CD4-positive, alpha-beta T cell treated with Interleukin-1 beta for 1 hour (primary cell): Measurements from ENCODE around the gene CLIP1.
"Not testable (repeated sequence)": the region's sequence is repeated elsewhere in the genome, so short reads cannot be mapped to it uniquely, and the experiment has no call there.

ENCODE experiments used
- DNase-seq, 2 donors: peaks; one replicate each; pipeline ENCODE4 v3.0.0-alpha.2; 2020 to 2022

CLIP1 gene

DNA sequence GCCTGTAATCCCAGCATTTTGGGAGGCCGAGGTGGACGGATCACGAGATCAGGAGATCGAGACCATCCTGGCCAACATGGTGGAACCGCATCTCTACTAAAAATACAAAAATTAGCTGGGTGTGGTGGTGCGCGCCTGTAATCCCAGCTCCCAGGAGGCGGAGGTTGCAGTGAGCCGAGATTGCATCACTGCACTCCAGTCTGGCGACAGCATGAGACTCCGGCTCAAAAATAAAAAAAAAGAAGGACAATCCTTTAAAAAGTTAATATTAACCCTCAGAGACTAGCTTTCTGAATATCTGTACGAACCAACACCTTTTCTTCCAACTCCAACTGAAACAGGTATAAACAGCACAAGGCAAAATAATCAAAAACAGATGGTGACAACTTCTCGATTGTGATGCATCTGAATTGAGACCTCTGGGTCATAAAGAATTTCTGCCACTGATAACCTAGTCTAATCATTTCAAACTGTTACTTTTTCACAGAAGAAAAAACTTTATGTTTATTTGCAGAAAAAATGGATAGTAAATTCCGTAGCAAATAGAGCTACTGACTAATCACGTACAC is 27.8 kb downstream of the CLIP1 start:
- DNase-seq, result no peak

DNA sequence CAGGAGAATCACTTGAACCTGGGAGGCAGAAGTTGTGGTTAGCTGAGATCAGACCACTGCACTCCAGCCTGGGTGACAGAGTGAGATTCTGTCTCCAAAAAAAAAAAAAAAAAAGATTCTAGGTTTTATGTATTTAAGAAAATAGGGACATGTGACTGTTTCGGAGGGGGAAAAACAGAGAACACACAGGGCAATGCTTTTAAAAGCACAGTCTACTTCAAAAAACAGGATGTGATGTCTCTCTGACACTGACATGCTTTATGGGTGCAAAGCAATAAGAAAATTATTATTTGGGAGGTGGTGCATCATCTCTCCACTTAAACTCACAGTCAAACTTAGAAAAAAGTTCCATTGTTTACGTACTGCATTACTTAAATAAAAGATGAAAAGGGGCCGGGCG is 28.7 kb downstream of the CLIP1 start:
- peak; percentile 18 to 42 for DNase-seq

DNA sequence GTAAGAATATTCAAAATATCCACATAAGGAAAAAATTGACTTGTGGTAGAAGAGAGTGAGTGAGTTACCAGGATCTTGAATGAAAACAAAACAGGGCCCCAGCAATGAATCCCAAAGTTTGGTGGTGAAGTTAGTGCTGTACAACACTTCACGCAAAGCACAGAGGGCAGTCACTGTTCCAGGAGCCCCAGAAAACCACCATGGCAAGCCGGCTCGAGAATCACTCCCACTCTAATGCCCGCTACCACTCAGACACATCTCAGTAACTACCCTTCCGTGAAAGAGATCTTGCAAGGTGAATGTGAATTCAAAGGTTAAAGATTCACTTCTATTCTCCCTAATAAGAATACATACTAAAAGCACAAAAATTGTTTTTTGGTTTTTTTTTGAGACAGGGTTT is 30.1 kb downstream of the CLIP1 start:
- DNase-seq, result no peak

- no peak for DNase-seq
These were observed 32.8 kb downstream of the CLIP1 start for GRCh38 chr12:122389677-122390076.

- DNase-seq, result no peak
These were observed 34.6 kb downstream of the CLIP1 start for GRCh38 chr12:122387887-122388286.

GRCh38 chr12:122385171-122386016 is 37.1 kb downstream of the CLIP1 start:
- no peak for DNase-seq

DNA sequence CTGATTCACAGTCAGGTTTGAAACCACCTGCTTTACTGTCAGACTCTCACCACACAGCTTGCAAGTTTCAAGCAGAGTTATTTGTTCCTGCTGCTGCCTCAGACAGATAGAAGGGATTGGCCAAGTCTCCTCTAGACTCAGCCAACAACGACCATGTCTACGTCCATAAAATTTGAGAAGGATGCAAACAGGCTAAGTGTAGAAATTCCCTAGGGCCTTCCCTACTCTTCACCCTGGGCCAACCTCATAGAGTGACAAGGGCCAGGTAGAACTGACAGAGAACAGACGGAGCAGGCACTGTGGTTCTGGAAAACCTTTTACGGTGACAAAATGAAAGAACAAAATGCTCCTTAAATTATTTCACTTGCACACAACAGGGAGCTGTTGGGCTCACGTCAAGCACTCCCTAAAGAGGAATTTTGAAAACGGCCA is 39.5 kb downstream of the CLIP1 start:
- DNase-seq, result no peak

DNA sequence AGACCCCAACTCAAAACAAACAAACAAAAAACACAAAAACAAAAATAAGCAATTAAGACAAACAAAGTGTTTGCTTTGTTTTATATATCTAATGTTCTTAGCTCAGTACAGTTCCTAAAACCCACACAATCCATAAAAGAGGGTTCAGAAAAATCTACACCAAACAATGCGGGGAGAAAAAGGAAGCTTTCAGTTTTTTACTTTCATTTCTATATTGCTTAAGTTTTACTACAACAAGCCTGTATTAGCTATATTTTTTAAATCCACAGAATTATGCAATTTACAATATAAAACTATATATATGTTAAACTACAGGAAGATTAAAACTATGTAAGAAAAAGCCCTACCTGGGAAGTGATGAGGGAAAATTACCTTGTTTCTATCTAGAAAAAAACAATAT is 41.4 kb downstream of the CLIP1 start:
- no peak for DNase-seq

DNA sequence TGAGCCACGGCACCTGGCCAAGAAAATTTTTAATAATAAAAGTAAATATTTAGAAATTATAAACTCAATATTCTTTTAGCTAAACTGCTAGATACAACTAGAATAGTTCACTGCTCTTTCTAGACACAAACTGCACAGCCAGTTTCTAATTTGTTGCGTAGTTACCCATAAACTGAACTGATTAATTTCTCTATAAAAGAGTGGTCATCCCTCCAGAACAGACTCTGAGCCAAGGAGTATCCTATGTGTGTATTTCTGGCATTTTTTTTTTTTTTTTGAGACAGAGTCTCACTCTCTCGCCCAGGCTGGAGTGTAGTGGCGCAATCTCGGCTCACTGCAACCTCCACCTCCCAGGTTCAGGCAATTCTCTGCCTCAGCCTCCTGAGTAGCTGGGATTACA is 45.7 kb downstream of the CLIP1 start:
- DNase-seq, result not testable (repeated sequence)

- no peak for DNase-seq
These were observed 47.8 kb downstream of the CLIP1 start for GRCh38 chr12:122374707-122375106.

- DNase-seq, result no peak
These were observed 50.9 kb downstream of the CLIP1 start for GRCh38 chr12:122371475-122372045.

GRCh38 chr12:122368361-122369073 is 54.0 kb downstream of the CLIP1 start:
- DNase-seq, result no peak

DNA sequence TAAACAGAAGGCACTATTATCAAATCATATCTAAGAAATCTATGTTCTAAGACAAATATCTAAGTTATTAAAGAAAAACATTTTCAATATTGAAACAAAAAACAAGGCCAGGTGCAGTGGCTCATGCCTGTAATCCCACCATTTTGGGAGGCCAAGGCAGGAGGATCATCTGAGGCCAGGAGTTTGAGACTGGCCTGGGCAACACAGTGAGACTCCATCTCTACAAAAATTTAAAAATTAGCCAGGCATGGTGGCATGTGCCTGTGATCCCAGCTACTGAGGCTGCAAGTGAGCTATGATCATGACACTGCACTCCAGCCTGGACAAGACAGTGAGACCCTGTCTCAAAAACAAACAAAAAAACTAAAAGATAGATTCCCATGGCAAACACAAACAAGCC is 54.8 kb downstream of the CLIP1 start:
- not testable (repeated sequence) for DNase-seq

DNA sequence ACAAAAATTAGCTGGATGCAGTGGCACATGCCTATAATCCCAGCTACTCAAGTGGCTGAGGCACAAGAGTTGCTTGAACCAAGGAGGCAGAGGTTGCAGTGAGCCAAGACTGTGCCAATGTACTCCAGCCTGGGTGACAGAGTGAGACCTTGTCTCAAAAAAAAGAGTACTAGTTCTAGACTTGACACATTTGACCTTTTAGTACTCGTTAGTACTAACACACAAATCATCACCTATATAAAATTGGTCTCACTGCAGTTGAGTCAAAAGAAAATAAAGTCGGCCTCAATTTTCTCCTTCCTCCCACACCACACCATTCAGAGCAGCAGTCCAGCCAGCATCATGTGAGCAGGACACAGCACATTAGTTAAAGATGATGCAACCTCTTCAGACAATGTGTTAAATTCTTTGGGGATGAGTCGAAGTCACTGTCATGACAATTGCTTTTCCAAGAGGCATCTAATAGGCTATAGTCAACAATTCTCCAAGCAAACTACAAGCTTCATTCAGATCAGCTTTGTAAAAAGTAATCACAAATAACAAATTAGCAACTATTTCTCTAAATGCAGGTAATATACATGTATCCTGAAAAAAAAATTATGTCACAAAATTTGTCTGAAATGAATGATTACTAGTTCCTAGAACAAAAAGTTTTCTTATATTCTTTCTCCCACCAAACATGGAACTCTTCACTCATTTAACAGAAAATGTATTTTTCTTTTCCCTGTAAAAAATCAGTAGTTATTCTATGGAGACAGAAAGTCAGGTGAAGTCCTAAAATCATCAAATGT is 55.6 kb downstream of the CLIP1 start:
- DNase-seq, result no peak

DNA sequence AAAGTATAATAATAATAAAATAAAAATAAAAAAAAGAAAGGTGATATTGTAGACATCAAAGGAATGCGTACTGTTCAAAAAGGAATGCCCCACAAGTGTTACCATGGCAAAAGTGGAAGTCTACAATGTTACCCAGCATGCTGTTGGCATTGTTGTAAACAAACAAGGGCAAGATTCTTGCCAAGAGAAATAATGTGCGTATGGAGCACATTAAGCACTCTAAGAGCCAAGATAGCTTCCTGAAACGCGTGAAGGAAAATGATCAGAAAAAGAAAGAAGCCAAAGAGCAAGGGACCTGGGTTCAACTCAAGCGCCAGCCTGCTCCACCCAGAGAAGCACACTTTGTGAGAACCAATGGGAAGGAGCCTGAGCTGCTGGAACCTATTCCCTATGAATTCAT is 57.2 kb downstream of the CLIP1 start:
- not testable (repeated sequence) for DNase-seq

GRCh38 chr12:122363782-122364181 is 58.7 kb downstream of the CLIP1 start:
- no peak for DNase-seq

- no peak for DNase-seq
These were observed 59.7 kb downstream of the CLIP1 start for GRCh38 chr12:122362755-122363154.

- DNase-seq, result not testable (repeated sequence)
These were observed 64.1 kb downstream of the CLIP1 start for GRCh38 chr12:122358403-122358802.

- not testable (repeated sequence) for DNase-seq
These were observed 64.9 kb downstream of the CLIP1 start for GRCh38 chr12:122357536-122357935.

GRCh38 chr12:122356991-122357390 is 65.5 kb downstream of the CLIP1 start:
- not testable (repeated sequence) for DNase-seq

DNA sequence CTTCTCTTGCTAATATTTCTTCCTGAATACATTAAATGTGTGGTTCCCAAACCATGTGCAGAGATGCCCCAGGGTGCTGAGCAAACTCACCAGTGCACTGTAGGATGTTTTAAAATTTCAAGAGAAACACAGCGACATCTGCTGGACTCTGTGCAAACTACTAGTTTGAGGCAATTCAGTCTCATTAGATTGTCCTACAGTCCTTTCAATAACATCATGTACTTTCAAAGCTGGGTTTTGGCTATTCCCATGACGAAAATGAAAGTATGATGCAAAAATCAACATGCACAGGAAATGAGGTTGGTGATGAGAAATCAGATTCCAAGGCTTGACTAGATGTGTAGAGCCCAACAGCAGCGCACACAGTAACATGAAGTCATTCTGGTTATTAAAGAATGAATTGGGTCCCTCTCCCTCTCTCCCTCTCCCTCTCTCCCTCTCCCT is 66.3 kb downstream of the CLIP1 start:
- peak; percentile 9 to 60 for DNase-seq

GRCh38 chr12:122355706-122356105 is 66.8 kb downstream of the CLIP1 start:
- DNase-seq, result no peak
